ENCODE data around the gene CDT1. TPM values are rescaled to one million over a fixed set of nuclear protein-coding genes. Genes with fewer than 3 reads are reported as not detected.

Gene CDT1
- total RNA-seq, 1 experiment from 2014 or later, result 74.1 TPM

- H3K18ac ChIP-seq (ENCODE audit: insufficient read length, low read depth, low read length), result no peak overlapping the region
- no peak overlapping the region for H2BK5ac ChIP-seq (ENCODE audit: insufficient read length, low read length)
- no peaks in the 10 kb centered on the region for H3K9me3 ChIP-seq (ENCODE audit: control insufficient read depth, low read depth, low read length)
- peaks cover 3% of the 10 kb centered on the region; the same call in 1 of the 2 replicates for H3K79me2 ChIP-seq (ENCODE audit: insufficient read depth, low read length)
- Mint-ChIP-seq H3K9me3 (no peaks in the 10 kb centered on the region), H3K4me3 (peak overlapping the region; percentile 82 to 83), H3K4me1 (peaks cover 6 to 10% of the 10 kb centered on the region in 2 experiments), H3K36me3 (ENCODE audit: insufficient read depth in 1 of 3, low read depth in 3 of 3) (peaks cover 15 to 33% (median 25%) of the 10 kb centered on the region in 3 experiments; a peak in 6 of 7 replicates), H3K27ac (peak overlapping the region; percentile 72 to 92 (median 82); a peak in 5 of 7 replicates), H3K27me3 (ENCODE audit: low read depth) (no peaks in the 10 kb centered on the region; the same call in 1 of the 2 replicates)
- H3K56ac ChIP-seq (ENCODE audit: insufficient read length, low read depth, low read length), result no peak overlapping the region
- peaks cover 9% of the 10 kb centered on the region for H3K23me2 ChIP-seq (ENCODE audit: insufficient read length, low read depth, low read length, poor library complexity, severe bottlenecking)
- no peak overlapping the region for H2AFZ ChIP-seq (ENCODE audit: low read length)
- H3K9ac ChIP-seq (ENCODE audit: extremely low read depth, insufficient read length, low read length), result no peak overlapping the region
- H3K4ac ChIP-seq (ENCODE audit: low read depth, low read length), result no peak overlapping the region
- H4K20me1 ChIP-seq (ENCODE audit: control insufficient read depth, insufficient read depth, insufficient read length), result peaks cover 3% of the 10 kb centered on the region
- H3K4me1 ChIP-seq (ENCODE audit: insufficient read depth, low read length), result no peaks in the 10 kb centered on the region
- no peak overlapping the region for H3T11ph ChIP-seq (ENCODE audit: low read length)
- no peak overlapping the region for H3K23ac ChIP-seq (ENCODE audit: insufficient read length, low read depth, low read length)
- no peak overlapping the region for H4K5ac ChIP-seq (ENCODE audit: insufficient read length, low read depth, low read length)
- no peak overlapping the region for H2AK5ac ChIP-seq (ENCODE audit: insufficient read length, low read length)
- H2BK120ac ChIP-seq (ENCODE audit: low read depth, low read length, poor library complexity, severe bottlenecking), result no peak overlapping the region
- no peak overlapping the region for H4K91ac ChIP-seq (ENCODE audit: insufficient read length, low read depth, low read length)
- no CpG with 5 or more reads among the region's 37 CpGs for WGBS (ENCODE audit: extremely low coverage, insufficient read length, low lambda C conversion rate)
- H2BK15ac ChIP-seq (ENCODE audit: low read depth, low read length), result no peak overlapping the region
- H2BK20ac ChIP-seq (ENCODE audit: low read depth, low read length, poor library complexity, severe bottlenecking), result no peak overlapping the region
- H3K27ac ChIP-seq (ENCODE audit: insufficient read length, low read depth, low read length), result no peak overlapping the region
- H2BK12ac ChIP-seq (ENCODE audit: insufficient read length, low read depth, low read length), result no peak overlapping the region
- H3K27me3 ChIP-seq (ENCODE audit: insufficient read depth, low read length), result no peaks in the 10 kb centered on the region
- H3K14ac ChIP-seq (ENCODE audit: insufficient read depth, low read length), result peak overlapping the region; percentile 68
- H4K8ac ChIP-seq (replicated peaks; ENCODE audit: insufficient read length, low read depth, low read length), result no peak overlapping the region
- H3K79me1 ChIP-seq (ENCODE audit: insufficient read depth, low read depth, low read length, poor library complexity, severe bottlenecking), result no peaks in the 10 kb centered on the region
- H3K4me2 ChIP-seq (ENCODE audit: insufficient read depth, insufficient read length, low read length), result peak overlapping the region; percentile 81
- peak; percentile 61 for DNase-seq
- no peak; the same call in 2 of the 3 replicates for TF ChIP-seq CTCF (conservative IDR thresholded peaks at IDR 0.05)
Observed at GRCh38 chr16:88812513-88813268, 9.1 kb downstream of the CDT1 start.

Data from H9 (cell line).